ENCODE data around the gene MDGA2. TPM values are rescaled to one million over a fixed set of nuclear protein-coding genes. Genes with fewer than 3 reads are reported as not detected.

Gene MDGA2
- total and polyA plus RNA-seq, 2 of the 4 experiments (the other 2 are of a cell fraction) = 0.02 TPM; not detected in 1

DNA sequence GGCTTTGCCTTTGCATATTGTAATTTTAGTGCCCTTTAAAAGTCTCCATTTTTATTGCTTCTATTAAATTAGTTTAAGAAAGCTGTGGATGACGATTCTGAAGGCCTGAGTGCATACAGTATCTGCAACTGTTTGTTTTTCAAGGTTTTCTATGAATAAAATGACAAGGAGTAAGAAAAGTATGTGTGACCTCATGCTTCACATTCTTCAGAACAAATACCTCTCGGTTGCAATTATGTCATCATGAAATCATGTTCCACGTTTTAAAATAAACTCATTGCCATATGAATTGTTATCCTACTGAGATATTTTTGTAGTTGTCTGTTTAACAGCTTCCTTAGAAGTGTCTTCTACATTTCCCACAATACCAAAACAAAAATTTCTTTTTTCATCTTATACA lies 374.6 kb downstream of the MDGA2 start:
- intact Hi-C loops (cut with micrococcal nuclease) = no loop called here
- Histone ChIP-seq H4K20me1 (ENCODE audit: insufficient read depth, low read length) (no peaks in the 10 kb centered on the region), H3K4ac (ENCODE audit: low read depth, low read length) (no peak overlapping the region), H2BK120ac (ENCODE audit: low read depth, low read length) (no peak overlapping the region), H3K27me3 (ENCODE audit: control insufficient read depth, insufficient read depth, low read length) (no peaks in the 10 kb centered on the region), H3K9me3 (ENCODE audit: control insufficient read depth, insufficient read depth, low read length) (0 out of 2 replicates have a peak, but pooled peaks cover 2% of the 10 kb centered on the region), H3K4me2 (ENCODE audit: low read depth, low read length) (no peak overlapping the region), H3K18ac (ENCODE audit: low read depth, low read length) (no peak overlapping the region), H4K8ac (ENCODE audit: low read depth in 2 of 2, low read length in 2 of 2) (no peak overlapping the region), H3K27ac (ENCODE audit: insufficient read depth, low read length) (no peak overlapping the region), H3K56ac (ENCODE audit: extremely low read depth, insufficient read depth, low read length) (no peak overlapping the region), H2AK5ac (ENCODE audit: low read depth, low read length) (no peak overlapping the region), H2BK20ac (ENCODE audit: low read depth, low read length) (no peak overlapping the region), H2AFZ (replicated peaks; ENCODE audit: low read length, poor library complexity) (no peak overlapping the region), H3K4me3 (ENCODE audit: insufficient read depth, low read depth, low read length) (no peak overlapping the region), H3K23ac (ENCODE audit: low read depth, low read length) (no peak overlapping the region), H3K9ac (ENCODE audit: low read depth, low read length) (no peak overlapping the region), H2BK15ac (ENCODE audit: low read depth, low read length) (no peak overlapping the region), H2BK5ac (ENCODE audit: low read depth, low read length, poor library complexity, severe bottlenecking) (no peak overlapping the region), H3K36me3 (ENCODE audit: control insufficient read depth, insufficient read depth, low read length) (no peaks in the 10 kb centered on the region), H2AK9ac (replicated peaks; ENCODE audit: low read depth, low read length, poor library complexity) (no peak overlapping the region), H3K4me1 (ENCODE audit: control insufficient read depth, insufficient read depth, low read length) (no peaks in the 10 kb centered on the region), H4K5ac (ENCODE audit: low read depth, low read length) (no peak overlapping the region), H3K14ac (replicated peaks; ENCODE audit: low read depth, low read length) (no peak overlapping the region), H3K79me1 (ENCODE audit: low read depth in 1 of 2, low read length in 2 of 2) (no peaks in the 10 kb centered on the region), H3K9me1 (ENCODE audit: insufficient read depth, low read length) (no peaks in the 10 kb centered on the region), H4K91ac (ENCODE audit: insufficient read depth, low read depth, low read length) (no peak overlapping the region)
- DNase-seq (no peak), ATAC-seq (ENCODE audit: low read depth) (no peak)
- no peak for TF ChIP-seq MAZ (IDR thresholded peaks at IDR 0.05; ENCODE audit: borderline replicate concordance, low read depth, low read length)
- no peak for TF ChIP-seq POLR2A (IDR thresholded peaks at IDR 0.05; ENCODE audit: low read depth, low read length)
- no peak for TF ChIP-seq RCOR1 (IDR thresholded peaks at IDR 0.05; ENCODE audit: insufficient replicate concordance, low read length)
- no peak for TF ChIP-seq MAFK (IDR thresholded peaks at IDR 0.05; ENCODE audit: low read depth, low read length)
- TF ChIP-seq, protein P1, sequence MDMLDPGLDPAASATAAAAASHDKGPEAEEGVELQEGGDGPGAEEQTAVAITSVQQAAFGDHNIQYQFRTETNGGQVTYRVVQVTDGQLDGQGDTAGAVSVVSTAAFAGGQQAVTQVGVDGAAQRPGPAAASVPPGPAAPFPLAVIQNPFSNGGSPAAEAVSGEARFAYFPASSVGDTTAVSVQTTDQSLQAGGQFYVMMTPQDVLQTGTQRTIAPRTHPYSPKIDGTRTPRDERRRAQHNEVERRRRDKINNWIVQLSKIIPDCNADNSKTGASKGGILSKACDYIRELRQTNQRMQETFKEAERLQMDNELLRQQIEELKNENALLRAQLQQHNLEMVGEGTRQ (IDR thresholded peaks at IDR 0.05; ENCODE audit: low read depth, low read length) = no peak
- no peak for TF ChIP-seq CHD1 (IDR thresholded peaks at IDR 0.05; ENCODE audit: low read depth, low read length)
- TF ChIP-seq, protein P2, sequence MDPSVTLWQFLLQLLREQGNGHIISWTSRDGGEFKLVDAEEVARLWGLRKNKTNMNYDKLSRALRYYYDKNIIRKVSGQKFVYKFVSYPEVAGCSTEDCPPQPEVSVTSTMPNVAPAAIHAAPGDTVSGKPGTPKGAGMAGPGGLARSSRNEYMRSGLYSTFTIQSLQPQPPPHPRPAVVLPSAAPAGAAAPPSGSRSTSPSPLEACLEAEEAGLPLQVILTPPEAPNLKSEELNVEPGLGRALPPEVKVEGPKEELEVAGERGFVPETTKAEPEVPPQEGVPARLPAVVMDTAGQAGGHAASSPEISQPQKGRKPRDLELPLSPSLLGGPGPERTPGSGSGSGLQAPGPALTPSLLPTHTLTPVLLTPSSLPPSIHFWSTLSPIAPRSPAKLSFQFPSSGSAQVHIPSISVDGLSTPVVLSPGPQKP (IDR thresholded peaks at IDR 0.05; ENCODE audit: borderline replicate concordance, low read depth, low read length) = no peak
- TF ChIP-seq MXI1 (IDR thresholded peaks at IDR 0.05; ENCODE audit: borderline replicate concordance, low read depth, low read length) = no peak
- TF ChIP-seq NFE2L2 (IDR thresholded peaks at IDR 0.05; ENCODE audit: low read depth, low read length) = no peak
- no TSS peak for BruUV-seq (replicated peaks)
- no CpG with 5 or more reads among the region's 3 CpGs for WGBS, 2 experiments (ENCODE audit: extremely low coverage in 2 of 2, insufficient read length in 1 of 2)
- in situ Hi-C loops (cut with MboI; ENCODE audit: low sequenced_read_pairs) = no loop called here
- dilution Hi-C loops (cut with HindIII; ENCODE audit: low sequenced_read_pairs, unreplicated experiment) = no loop called here
- CTCF ChIA-PET = no interaction called here
- POLR2A ChIA-PET (ENCODE audit: unreplicated experiment) = no interaction called here

Measured in IMR-90 (cell line).